HG03060 (cell line): ENCODE data around the gene KCNH6.

Experiments used
- ATAC-seq: cut with Tn5 transposase; IDR thresholded peaks from one replicate; pipeline ENCODE4 v1.9.1; 2021; ENCODE audit warnings: low read depth, moderate number of reproducible peaks; ENCODE audit not compliant: unreplicated experiment

KCNH6 gene

DNA sequence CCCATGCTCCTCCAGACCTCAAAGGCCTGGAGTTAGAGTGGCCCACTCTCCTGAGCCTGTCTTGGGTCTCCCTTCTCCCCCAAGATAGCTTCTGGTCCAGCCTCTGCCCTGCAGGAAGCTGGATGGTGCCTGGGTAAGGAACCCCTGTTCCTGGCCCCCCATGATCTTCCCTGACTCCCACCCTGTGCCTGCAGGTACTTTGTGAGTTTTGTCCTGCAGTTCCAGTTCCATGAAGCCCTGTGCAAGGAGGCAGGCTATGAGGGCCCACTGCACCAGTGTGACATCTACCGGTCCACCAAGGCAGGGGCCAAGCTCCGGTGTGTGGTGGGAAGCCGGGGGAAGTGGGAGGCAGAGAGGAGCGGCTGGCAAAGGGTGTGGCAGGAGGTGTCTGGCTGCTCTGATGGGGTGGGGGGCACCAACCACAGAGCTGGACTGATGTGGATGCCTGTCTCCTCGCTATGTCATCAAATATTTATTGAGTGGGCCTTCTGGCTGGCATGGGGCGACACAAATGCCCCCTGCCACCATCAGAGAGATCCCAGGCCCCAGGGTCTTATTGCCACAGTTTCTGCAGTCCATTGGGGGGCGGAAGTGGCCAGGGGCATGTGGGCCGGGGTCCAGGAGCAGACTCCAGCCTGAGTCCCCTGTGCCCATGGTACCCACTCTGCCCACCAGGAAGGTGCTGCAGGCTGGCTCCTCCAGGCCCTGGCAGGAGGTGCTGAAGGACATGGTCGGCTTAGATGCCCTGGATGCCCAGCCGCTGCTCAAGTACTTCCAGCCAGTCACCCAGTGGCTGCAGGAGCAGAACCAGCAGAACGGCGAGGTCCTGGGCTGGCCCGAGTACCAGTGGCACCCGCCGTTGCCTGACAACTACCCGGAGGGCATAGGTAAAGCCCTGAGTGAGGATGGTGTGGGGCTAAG is 39.2 kb upstream of the KCNH6 start:
- ATAC-seq: no peak

DNA sequence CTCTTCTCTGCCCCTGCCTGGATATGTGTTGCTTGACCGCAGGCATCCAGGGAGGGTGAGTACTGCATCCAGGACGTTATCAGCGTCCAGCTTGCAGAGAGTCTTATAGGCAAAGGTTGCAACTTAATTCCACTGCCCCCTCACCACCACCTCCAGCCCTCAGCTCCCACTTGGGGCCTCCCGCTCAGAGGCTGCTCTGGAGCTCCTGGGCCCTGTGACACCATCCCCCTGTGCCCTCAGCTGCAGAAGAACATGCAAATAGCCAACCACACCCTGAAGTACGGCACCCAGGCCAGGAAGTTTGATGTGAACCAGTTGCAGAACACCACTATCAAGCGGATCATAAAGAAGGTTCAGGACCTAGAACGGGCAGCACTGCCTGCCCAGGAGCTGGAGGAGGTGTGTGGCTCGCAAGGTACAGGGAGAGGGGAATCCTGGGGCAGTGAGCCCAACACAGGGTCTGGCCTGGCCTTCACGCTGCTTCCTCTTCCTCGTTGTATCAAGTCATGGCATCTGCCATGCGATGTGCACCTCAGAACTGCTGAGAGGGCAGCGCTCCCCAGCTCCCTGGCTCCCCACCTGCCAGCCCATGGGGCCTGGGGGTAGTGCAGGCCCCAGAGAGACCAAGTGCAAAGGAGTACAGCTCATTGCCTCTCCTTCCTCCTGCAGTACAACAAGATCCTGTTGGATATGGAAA is 36.7 kb upstream of the KCNH6 start:
- ATAC-seq: no peak

DNA sequence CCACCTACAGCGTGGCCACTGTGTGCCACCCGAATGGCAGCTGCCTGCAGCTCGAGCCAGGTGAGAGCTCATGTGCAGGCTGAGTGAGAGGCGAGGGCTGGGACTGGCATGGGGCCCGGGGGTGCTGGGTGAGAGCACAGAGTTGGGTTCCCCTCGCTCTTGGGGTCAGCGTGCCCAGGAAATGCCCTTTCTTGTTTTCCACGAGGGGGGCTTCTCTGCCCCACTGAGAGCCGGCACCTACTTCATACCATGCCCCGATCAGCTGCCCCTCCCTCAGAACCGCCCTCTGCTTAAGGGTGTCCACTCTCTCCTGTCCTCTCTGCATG is 36.2 kb upstream of the KCNH6 start:
- no peak for ATAC-seq

DNA sequence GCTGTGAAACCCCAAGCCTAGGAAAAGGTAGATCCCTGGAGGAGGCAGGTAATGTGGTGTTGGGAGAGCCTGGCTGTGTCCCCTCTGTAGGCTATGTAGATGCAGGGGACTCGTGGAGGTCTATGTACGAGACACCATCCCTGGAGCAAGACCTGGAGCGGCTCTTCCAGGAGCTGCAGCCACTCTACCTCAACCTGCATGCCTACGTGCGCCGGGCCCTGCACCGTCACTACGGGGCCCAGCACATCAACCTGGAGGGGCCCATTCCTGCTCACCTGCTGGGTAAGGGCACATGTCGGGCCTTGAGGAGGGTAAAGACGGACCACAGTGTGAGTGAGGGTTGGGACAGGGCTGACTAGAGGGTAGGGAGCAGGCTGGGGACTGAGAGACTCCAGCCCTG is 34.3 kb upstream of the KCNH6 start:
- ATAC-seq: no peak

DNA sequence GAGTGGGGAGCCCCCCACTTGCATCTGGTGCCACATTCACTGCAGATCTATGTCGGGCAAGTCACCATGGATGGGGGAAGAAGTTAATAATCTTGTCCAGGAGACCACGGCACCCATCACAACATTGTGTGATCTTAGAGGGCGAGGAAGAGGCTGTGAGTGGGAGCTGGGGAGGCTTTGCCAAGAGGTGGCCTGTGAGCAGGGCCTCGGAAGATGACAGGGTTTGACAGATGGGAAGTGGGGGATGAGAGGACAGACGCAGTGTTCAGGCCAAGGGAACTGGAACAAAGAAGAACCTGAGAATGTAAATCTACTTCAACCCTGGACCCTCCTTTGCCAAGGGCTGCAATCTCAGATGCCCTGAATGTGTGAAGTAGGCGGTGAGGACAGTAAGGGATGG is 33.9 kb upstream of the KCNH6 start:
- ATAC-seq: no peak

DNA sequence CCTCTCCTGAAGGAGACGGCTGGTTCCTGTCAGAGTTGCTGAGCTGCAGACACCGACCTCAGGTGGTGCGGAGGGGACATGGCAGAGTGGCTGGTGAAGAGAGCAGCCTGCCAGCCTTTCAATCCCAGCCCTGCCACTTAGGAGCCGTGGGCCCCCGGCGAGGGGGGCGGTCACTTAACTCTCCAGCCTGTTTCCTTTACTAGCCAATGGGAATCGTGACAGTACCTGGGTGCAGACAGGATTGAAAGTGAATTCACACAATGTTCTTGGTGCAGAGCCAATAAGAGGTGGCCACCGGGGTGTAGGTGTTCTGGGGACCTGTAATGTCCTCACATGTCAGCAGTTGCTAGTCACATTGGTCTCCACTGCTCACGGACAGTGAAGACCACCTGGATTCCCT is 32.8 kb upstream of the KCNH6 start:
- ATAC-seq: no peak

DNA sequence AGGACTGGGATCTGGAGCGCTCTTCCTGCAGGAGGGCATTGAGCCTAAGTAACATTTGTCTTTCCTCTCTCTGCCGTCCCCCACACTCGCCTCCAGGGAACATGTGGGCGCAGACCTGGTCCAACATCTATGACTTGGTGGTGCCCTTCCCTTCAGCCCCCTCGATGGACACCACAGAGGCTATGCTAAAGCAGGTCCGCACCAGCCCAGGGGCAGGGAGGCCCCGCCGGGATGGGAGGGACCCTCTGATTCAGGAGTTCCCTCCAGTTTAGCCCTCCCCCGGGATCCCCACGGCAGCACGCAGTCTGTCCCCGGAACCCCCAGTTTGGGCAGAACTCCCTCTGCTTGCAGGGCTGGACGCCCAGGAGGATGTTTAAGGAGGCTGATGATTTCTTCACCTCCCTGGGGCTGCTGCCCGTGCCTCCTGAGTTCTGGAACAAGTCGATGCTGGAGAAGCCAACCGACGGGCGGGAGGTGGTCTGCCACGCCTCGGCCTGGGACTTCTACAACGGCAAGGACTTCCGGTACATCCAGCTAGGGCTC is 32.2 kb upstream of the KCNH6 start:
- no peak for ATAC-seq

DNA sequence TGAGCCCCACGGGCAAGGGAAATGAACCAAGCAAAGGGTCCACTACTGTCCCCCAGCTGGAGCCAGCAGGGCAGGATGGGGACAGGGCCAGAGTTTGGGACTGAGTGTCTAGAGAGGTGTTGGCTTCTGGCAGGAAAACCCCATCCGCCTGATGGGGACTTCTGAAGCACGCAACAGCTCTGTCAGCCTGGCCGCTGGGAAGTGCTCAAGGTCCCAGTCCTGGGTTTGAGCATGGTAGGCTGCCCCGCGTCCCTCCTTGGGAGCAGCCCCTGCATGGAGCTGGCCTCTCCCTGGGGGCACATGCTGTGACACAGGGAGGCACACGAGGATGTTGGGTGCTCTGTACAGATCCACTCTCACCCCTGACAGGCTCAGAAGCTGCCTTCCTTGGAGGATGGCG is 31.7 kb upstream of the KCNH6 start:
- ATAC-seq: no peak

DNA sequence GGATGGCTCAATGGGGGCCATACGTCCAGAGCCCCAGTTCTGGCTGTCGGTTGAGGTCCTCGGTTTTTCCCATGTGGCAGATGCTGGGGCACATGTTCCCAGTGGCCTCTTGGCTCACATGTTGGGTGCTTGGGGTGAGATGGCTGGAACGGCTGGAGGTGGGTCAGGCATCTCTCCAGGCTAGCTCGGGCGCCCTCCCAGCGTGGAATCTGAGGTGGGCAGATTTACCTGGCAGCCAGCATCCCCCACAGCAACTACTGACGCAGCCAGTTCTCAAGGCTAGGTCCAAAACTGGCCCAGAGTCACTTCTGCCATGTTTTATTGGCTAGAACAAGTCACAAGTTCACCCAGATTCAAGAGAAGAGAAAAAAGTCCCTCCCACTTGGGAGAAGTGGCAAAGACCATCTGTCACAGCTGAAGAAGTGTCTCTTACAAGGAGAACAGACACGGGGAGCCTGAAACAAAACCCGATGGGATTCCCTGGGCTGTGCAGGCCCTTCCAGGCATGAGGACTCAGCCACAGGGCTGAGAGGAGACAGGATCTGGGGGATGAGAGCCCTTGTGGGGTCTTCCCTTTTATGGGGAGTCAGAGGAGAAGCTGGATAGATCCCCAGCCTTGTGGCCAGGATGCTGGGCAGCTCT is 31.1 kb upstream of the KCNH6 start:
- ATAC-seq: no peak

DNA sequence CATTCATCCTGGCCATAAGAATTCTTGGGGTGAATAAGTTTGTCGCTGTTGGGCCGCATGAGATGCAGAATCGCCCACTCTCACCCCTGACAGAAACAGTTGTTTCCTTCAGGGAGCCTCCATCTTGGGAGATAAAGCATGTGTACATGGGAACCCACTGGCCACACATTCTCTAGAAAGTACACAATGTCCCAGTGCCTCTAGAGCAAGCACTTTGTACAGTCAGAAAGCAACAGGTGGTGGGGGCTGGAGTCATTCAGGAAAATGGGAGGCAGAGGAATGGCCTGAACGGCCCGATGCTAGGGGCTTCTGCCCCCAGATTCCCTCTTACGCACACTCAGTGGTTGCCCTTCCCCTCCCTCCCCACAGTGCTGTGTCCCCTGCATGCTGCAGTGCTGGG is 30.2 kb upstream of the KCNH6 start:
- ATAC-seq: no peak

DNA sequence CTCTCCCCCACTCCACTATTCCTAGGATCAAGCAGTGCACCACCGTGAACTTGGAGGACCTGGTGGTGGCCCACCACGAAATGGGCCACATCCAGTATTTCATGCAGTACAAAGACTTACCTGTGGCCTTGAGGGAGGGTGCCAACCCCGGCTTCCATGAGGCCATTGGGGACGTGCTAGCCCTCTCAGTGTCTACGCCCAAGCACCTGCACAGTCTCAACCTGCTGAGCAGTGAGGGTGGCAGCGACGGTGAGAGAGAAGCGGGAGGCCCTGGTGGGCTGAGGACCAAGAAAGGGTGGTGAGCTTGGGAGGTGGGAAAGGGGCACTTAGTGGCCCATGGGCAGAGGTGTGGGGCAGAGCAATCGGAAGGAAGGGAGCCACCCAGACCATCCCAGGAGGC is 29.7 kb upstream of the KCNH6 start:
- ATAC-seq: no peak

DNA sequence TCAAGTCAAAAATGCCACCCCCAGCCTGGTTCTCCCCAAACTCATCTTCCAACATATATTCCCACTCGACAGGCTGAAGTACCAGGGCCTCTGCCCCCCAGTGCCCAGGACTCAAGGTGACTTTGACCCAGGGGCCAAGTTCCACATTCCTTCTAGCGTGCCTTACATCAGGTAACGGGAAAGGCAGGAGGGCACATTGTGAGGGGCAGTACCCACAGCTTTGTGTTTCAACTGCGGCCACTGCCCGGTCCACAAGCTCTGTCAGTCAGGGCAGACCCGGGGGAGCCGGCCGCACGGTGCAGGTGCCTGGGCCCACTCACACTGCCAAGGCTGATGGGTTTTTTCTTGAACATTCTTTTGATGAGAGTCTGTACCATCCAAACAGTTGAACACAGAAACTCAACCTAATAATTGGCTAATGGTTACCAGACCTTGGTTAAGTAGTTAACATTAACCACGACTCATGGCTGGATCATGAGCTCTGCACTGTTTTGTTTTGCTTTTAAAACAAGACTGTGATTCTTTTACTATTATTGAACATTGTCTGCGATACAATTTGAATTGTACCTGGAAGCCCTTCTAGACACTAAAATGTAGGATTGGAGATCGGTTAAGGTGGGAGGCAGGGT is 28.7 kb upstream of the KCNH6 start:
- no peak for ATAC-seq

DNA sequence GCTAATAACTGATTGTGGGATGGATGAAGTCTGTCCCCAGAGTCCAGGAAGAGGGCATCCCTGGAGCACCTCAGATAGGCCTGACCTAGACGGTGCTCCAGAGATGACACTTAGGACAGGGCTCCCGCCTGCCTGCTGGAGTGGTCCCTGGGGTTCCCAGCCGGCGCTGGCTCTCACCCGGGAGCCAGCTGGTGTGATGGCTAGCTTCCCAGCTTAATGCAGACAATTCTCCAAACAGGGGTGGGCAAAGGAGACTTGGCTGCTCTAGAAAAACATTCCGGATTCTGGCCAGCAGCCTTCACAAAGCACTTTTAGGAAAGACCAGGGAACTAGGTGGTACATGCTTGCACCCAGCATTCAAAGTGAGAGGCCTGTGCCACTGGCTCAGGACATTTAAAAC is 27.7 kb upstream of the KCNH6 start:
- no peak for ATAC-seq

DNA sequence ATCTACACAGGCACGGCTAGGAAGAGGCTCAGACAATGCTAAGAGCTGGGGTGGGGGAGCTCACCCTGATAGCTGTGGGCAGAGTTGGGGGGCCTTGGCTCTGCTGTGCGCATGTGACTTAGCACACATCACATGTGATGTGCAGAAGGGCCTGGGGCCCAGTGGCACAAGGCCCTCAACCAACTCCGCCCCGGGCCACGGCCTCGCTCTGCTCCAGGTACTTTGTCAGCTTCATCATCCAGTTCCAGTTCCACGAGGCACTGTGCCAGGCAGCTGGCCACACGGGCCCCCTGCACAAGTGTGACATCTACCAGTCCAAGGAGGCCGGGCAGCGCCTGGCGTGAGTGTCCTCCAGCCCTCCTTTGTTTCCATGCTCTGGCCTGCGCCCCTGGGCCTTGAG is 27.0 kb upstream of the KCNH6 start:
- no peak for ATAC-seq

DNA sequence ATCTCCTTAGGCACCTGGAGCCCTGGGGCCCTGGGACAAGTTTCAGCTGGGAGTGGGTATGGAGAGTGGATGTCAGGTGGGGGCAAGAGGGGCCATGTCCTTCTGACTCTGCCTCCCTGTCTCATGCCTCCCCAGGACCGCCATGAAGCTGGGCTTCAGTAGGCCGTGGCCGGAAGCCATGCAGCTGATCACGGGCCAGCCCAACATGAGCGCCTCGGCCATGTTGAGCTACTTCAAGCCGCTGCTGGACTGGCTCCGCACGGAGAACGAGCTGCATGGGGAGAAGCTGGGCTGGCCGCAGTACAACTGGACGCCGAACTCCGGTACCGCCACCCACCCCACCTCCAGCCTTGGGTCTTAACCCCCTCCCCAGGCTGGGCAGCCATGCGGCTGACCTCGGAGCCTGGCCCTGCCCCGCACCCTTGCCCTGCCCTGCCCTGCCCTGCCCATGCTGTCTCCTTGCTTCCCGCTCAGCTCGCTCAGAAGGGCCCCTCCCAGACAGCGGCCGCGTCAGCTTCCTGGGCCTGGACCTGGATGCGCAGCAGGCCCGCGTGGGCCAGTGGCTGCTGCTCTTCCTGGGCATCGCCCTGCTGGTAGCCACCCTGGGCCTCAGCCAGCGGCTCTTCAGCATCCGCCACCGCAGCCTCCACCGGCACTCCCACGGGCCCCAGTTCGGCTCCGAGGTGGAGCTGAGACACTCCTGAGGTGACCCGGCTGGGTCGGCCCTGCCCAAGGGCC is 26.3 kb upstream of the KCNH6 start:
- ATAC-seq: no peak

DNA sequence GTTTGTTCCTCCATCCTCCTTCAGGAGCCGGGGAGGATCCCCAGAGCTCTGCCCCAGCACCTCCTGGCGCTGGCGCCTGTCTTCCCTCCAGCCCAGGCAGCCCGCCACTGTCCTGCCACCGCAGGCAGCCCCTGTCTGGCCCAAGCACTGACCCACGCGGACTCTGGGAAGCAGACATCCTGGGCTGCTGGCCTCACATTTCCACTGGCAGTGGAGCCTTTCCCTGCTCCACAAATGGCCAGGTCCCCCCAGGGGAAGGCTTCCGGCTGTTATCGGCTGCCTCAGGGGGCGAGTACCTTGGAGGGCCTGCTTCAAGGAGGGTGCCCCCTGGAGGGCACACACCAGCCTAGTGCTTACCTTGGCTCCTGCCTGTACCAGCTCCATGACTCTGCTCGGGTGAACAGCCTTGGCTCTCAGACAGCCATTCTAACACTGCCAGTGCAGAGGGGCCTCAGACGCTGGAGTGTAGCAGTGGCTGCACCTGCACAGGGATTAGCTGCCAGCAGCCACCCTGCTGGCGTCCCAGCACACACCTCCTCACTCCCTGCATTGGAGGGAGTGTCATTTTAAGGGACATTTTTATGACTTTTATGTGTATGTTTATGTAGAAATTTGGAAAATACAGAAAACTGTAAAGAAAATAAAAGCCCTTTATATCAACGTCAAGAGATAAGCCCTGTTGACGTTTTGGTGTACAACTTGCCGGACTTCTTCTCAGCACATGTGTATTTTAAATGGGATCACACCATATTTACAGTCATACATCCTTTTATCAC is 25.3 kb upstream of the KCNH6 start:
- ATAC-seq: no peak

DNA sequence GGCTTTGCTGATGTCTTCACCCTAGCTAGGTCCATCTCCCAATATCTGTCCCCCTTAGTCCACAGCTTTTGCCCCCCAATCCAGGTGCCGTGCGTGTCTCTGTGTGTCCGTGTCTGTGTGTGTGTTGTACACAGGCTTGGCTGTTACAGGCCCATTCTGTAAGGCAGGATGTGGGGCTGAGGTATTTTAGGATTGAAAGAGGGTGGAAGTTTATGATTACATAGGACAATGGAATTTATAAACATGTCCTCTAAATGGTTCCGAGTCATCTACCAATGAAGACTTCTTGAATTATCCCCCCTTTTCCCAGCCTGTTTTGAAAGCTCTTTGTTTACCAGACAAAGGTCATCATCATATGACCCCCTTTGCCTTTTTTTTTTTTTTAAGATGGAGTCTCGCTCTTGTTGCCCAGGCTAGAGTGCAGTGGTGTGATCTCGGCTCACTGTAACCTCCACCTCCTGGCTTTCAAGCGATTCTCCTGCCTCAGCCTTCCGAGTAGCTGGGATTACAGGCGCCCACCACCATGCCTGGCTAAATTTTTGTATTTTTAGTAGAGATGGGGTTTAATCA is 24.4 kb upstream of the KCNH6 start:
- no peak for ATAC-seq

DNA sequence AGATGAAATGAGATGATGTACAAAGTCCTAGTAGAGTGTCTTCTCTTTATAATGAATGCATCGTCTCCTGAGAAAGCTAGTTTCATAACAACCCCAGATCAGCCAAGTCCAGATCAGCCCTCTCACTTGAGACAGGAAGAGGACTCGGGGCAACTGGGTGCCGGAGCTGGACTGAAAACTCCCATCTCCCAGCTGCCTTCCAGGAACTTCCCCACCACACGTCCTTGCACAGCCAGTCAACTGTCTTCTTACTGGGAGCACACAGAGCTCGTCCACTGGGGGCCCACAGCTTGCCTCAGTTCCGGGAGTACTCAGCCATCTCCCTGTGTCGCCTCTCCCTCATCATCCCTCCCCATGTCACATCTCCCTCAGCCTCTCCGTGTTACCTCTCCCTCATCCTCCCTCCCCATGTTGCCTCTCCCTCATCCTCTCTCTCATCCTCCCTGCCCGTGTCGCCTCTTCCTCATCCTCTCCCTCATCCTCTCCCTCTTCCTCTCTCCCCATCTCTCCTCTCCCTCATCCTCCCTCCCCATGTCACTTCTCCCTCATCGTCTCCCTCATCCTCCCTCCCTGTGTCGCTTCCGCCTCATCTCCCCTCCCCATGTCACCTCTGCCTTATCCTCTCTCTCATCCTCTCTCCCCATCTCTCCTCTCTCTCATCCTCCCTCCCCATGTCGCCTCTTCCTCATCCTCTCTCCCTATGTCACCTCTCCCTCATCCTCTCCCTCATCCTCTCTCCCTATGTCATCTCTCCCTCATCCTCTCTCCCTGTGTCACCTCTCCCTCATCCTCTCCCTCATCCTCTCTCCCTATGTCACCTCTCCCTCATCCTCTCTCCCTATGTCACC is 22.4 kb upstream of the KCNH6 start:
- ATAC-seq: no peak
